Peyer's patch (tissue), 4 donors: ENCODE results near the gene NLGN4X. TPM values are rescaled to one million over a fixed set of nuclear protein-coding genes. Genes with fewer than 3 reads are reported as not detected.

ENCODE experiments used
- DNase-seq, 3 donors: peaks; one replicate each; pipeline ENCODE4 v3.0.0-alpha.2; 2017 to 2019
- H3K27ac ChIP-seq, 4 donors: fragments of 200-600 bp; sonication (generic); one replicate each; pipeline ENCODE4 v1.5.1; 2016 to 2019
- H3K27me3 ChIP-seq, 2 donors: fragments of 200-600 bp; sonication (generic); one replicate each; pipeline ENCODE4 v1.5.1; 2019
- H3K36me3 ChIP-seq, 3 donors: fragments of 200-600 bp; sonication (generic); one replicate each; pipeline ENCODE4 v1.5.1; 2016 to 2019
- H3K4me1 ChIP-seq, 4 donors: fragments of 200-600 bp; sonication (generic); one replicate each; pipeline ENCODE4 v1.5.1; 2016 to 2019
- H3K4me3 ChIP-seq, 4 donors: fragments of 200-600 bp; sonication (generic); 1 replicate in 3 of 4; 2 replicates in 1 of 4; pipeline ENCODE4 v1.5.1; 2016 to 2019; ENCODE audit warnings: mild to moderate bottlenecking in 1 of 4
- H3K9me3 ChIP-seq, 4 donors: fragments of 200-600 bp; sonication (generic); one replicate each; pipeline ENCODE4 v1.5.1; 2016 to 2019; ENCODE audit warnings: mild to moderate bottlenecking in 1 of 4
- POLR2A ChIP-seq, 2 donors: fragments of 450-650 bp; IDR thresholded peaks; one replicate each; pipeline ENCODE4 v1.5.1; 2017; ENCODE audit warnings: antibody characterized with exemption in 2 of 2, mild to moderate bottlenecking in 2 of 2, moderate library complexity in 2 of 2
- total RNA-seq, 4 donors: library from RNA; depleted of rRNA; stranded (reverse); fragments of >200 nt; gene quantifications; one replicate each; pipeline ENCODE4 v1.1.0, GENCODE V29; 2016
- TF ChIP-seq, protein P1 (sequence below), 6 experiments: fragments of 450-650 bp in 4 of 6; fragments of 200-600 bp in 2 of 6; sonication (generic) in 1 of 6; IDR thresholded peaks; one replicate each; pipeline ENCODE4 v1.5.1; 2017 to 2019; ENCODE audit warnings: antibody characterized with exemption in 6 of 6, mild to moderate bottlenecking in 3 of 6, moderate library complexity in 1 of 6

The NLGN4X gene
- total RNA-seq, 4 donors from 2014 or later = 1.1 to 5.0 (median 2.4) TPM

GRCh38 chrX:6151971-6152370 is 76.7 kb downstream of the NLGN4X start:
- no peaks in the 10 kb centered on the region for H3K9me3 ChIP-seq
- no peak overlapping the region for H3K27ac ChIP-seq
- H3K36me3 ChIP-seq = no peaks in the 10 kb centered on the region
- no peaks in the 10 kb centered on the region for H3K4me1 ChIP-seq
- no peak for DNase-seq
- H3K4me3 ChIP-seq = no peak overlapping the region
- no peak for TF ChIP-seq POLR2A (IDR thresholded peaks at IDR 0.05)
- TF ChIP-seq, protein P1, sequence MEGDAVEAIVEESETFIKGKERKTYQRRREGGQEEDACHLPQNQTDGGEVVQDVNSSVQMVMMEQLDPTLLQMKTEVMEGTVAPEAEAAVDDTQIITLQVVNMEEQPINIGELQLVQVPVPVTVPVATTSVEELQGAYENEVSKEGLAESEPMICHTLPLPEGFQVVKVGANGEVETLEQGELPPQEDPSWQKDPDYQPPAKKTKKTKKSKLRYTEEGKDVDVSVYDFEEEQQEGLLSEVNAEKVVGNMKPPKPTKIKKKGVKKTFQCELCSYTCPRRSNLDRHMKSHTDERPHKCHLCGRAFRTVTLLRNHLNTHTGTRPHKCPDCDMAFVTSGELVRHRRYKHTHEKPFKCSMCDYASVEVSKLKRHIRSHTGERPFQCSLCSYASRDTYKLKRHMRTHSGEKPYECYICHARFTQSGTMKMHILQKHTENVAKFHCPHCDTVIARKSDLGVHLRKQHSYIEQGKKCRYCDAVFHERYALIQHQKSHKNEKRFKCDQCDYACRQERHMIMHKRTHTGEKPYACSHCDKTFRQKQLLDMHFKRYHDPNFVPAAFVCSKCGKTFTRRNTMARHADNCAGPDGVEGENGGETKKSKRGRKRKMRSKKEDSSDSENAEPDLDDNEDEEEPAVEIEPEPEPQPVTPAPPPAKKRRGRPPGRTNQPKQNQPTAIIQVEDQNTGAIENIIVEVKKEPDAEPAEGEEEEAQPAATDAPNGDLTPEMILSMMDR (IDR thresholded peaks at IDR 0.05) = no peak
- H3K27me3 ChIP-seq = no peaks in the 10 kb centered on the region

DNA sequence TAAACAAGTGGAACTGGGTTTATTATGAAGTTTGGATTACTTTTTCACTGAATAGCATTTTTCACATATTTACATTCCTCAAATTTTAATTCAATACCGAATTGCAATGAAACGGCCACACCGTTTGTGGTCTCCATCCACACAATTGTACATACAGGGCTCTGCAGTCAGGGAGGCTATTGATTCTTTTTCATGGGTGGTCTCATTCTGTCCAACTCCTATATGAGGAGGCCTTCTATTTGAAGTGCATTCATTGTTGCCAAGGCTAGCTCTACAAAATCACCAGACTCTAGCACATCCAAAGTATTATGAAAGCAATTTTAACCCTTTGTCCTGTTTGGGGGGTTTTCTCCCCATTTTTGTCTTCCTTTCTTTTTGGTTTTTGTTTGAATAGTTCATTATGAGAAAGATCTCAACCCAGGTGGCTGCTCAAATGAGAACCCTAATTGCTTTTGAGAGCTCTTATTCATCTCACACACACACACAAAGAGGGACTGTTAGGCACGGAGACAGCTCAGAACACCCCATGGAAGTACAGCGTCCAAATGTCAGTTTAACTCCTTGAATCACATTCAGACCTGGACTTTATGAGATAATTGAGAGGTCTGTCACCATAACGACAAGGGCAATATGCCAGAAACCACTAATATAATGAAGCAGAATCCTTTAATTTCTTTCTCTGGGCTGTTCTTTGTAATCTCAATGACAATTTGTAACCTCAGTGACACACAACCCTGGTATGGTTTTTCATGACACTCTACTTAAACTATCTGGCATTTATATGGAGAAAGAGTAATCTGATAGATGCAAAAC is 79.4 kb downstream of the NLGN4X start:
- Histone ChIP-seq H3K9me3 (no peaks in the 10 kb centered on the region), H3K27ac (no peak overlapping the region), H3K27me3 (no peaks in the 10 kb centered on the region), H3K4me1 (no peaks in the 10 kb centered on the region), H3K4me3 (no peak overlapping the region), H3K36me3 (no peaks in the 10 kb centered on the region)
- DNase-seq = no peak
- no peak for TF ChIP-seq POLR2A (IDR thresholded peaks at IDR 0.05)
- TF ChIP-seq, protein P1 (IDR thresholded peaks at IDR 0.05) = no peak

DNA sequence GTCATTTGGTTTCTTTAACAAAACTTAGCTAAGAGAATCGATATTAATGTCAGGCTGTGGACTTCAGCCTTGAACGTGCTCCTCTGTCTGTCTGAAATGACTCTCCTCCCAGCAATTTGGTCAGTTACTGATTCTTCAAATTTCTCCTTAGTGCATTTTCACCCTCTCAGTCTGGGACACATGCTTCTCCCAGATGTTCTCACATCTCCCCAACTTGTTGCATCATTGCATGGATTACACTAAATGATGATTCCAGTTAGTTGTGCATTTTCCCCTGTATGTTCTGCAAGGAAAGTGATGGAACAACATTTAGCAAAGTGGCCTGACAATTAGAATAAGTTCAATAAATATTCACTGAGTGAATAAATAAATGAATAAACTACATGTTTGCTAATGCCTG is 94.4 kb downstream of the NLGN4X start:
- DNase-seq = no peak
- Histone ChIP-seq H3K27ac (no peak overlapping the region), H3K4me1 (no peaks in the 10 kb centered on the region), H3K4me3 (no peak overlapping the region), H3K27me3 (no peaks in the 10 kb centered on the region), H3K36me3 (no peaks in the 10 kb centered on the region), H3K9me3 (no peaks in the 10 kb centered on the region)
- no peak for TF ChIP-seq POLR2A (IDR thresholded peaks at IDR 0.05)
- TF ChIP-seq, protein P1 (IDR thresholded peaks at IDR 0.05) = no peak

GRCh38 chrX:6132970-6133369 is 95.7 kb downstream of the NLGN4X start:
- Histone ChIP-seq H3K4me3 (no peak overlapping the region), H3K27me3 (no peaks in the 10 kb centered on the region), H3K27ac (no peak overlapping the region), H3K4me1 (no peaks in the 10 kb centered on the region), H3K36me3 (no peaks in the 10 kb centered on the region), H3K9me3 (no peaks in the 10 kb centered on the region)
- TF ChIP-seq, protein P1 (IDR thresholded peaks at IDR 0.05) = no peak
- TF ChIP-seq POLR2A (IDR thresholded peaks at IDR 0.05) = no peak
- DNase-seq = no peak

GRCh38 chrX:6131287-6131686 is 97.4 kb downstream of the NLGN4X start:
- Histone ChIP-seq H3K27me3 (no peaks in the 10 kb centered on the region), H3K4me1 (no peaks in the 10 kb centered on the region), H3K9me3 (no peaks in the 10 kb centered on the region), H3K4me3 (no peak overlapping the region), H3K27ac (no peak overlapping the region), H3K36me3 (no peaks in the 10 kb centered on the region)
- no peak for TF ChIP-seq POLR2A (IDR thresholded peaks at IDR 0.05)
- TF ChIP-seq, protein P1 (IDR thresholded peaks at IDR 0.05) = no peak
- DNase-seq = no peak
